Breast epithelium (tissue), 3 donors: ENCODE measurements around the gene LRRC26.

ENCODE experiments used
- POLR2A ChIP-seq: fragments of 450-650 bp; IDR thresholded peaks from one replicate; pipeline ENCODE4 v1.6.1; 2016; ENCODE audit warnings: antibody characterized with exemption, mild to moderate bottlenecking, moderate library complexity
- TF ChIP-seq, protein P1 (sequence below), 3 donors: fragments of 450-650 bp; IDR thresholded peaks; one replicate each; pipeline ENCODE4 v1.5.1; 2016 to 2017; ENCODE audit warnings: antibody characterized with exemption in 3 of 3, mild to moderate bottlenecking in 3 of 3, moderate library complexity in 3 of 3

DNA sequence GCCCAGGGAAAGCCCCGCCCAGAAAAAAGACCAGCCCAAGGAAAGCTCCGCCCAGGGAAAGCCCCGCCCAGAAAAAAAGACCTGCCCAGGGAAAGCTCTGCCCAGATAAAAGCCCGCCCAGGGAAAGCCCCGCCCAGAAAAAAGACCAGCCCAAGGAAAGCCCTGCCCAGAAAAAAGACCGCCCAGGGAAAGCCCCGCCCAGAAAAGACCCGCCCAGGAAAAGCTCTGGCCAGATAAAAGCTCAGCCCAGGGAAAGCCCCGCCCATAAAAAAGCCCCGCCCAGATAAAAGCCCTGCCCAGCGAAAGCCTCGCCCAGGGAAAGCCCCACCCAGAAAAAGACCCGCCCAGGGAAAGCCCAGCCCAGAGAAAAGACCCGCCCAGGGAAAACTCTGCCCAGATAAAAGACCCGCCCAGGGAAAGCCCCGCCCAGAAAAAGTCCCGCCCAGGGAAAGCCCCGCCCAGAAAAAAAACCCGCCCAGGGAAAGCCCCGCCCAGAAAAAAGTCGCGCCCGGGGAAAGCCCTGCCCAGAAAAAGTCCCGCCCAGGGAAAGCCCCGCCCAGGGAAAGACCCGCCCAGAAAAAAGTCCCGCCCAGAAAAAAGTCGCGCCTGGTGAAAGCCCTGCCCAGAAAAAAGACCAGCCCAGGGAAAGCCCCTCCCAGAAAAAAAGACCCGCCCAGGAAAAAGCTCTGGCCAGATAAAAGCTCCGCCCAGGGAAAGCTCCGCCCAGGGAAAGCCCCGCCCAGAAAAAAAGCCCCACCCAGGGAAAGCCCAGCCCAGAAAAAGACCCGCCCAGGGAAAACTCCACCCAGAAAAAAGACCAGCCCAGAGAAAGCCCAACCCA lies 19.0 kb downstream of the LRRC26 start:
- no peak for TF ChIP-seq POLR2A
- TF ChIP-seq, protein P1, sequence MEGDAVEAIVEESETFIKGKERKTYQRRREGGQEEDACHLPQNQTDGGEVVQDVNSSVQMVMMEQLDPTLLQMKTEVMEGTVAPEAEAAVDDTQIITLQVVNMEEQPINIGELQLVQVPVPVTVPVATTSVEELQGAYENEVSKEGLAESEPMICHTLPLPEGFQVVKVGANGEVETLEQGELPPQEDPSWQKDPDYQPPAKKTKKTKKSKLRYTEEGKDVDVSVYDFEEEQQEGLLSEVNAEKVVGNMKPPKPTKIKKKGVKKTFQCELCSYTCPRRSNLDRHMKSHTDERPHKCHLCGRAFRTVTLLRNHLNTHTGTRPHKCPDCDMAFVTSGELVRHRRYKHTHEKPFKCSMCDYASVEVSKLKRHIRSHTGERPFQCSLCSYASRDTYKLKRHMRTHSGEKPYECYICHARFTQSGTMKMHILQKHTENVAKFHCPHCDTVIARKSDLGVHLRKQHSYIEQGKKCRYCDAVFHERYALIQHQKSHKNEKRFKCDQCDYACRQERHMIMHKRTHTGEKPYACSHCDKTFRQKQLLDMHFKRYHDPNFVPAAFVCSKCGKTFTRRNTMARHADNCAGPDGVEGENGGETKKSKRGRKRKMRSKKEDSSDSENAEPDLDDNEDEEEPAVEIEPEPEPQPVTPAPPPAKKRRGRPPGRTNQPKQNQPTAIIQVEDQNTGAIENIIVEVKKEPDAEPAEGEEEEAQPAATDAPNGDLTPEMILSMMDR (IDR thresholded peaks at IDR 0.05), result no peak
